WTC11 (cell line): ENCODE measurements around the gene PTPRN2. TPM values are rescaled to one million over a fixed set of nuclear protein-coding genes. Genes with fewer than 3 reads are reported as not detected.

Source experiments
- ATAC-seq: fragments of 200-7000 bp; cut with Tn5 transposase; 2 replicates; pipeline ENCODE4 v1.10.0; 2021; ENCODE audit warnings: mild to moderate bottlenecking, moderate library complexity
- CTCF ChIA-PET: fragments of 300-600 bp; sonication (Branson Sonifier 250); formaldehyde crosslinking; loops from one replicate; lab custom pipeline; 2021; ENCODE audit warnings: antibody characterized with exemption; lab: Charles Lee
- POLR2A ChIA-PET: fragments of 350-600 bp; sonication (Branson Sonifier 250); formaldehyde crosslinking; loops from one replicate; lab custom pipeline; 2021; ENCODE audit warnings: antibody characterized with exemption; lab: Charles Lee
- DNase-seq: peaks from one replicate; pipeline ENCODE4 v3.0.0; 2021; ENCODE audit warnings: low spot score
- H3K27ac Mint-ChIP-seq: 2 replicates; pipeline ENCODE4 v1.8.0; 2021; ENCODE audit warnings: mixed read lengths
- H3K27me3 Mint-ChIP-seq: 2 replicates; pipeline ENCODE4 v1.8.0; 2021; ENCODE audit warnings: low read depth, mild to moderate bottlenecking, moderate library complexity, mixed read lengths
- H3K36me3 Mint-ChIP-seq: 2 replicates; pipeline ENCODE4 v1.8.0; 2021; ENCODE audit warnings: mixed read lengths
- H3K4me1 Mint-ChIP-seq: 2 replicates; pipeline ENCODE4 v1.8.0; 2022; ENCODE audit warnings: mixed read lengths
- H3K4me3 Mint-ChIP-seq: 2 replicates; pipeline ENCODE4 v1.8.0; 2021; ENCODE audit warnings: mild to moderate bottlenecking, moderate library complexity, mixed read lengths
- H3K9me3 Mint-ChIP-seq: 2 replicates; pipeline ENCODE4 v1.8.0; 2021; ENCODE audit warnings: mixed read lengths
- ATF2 ChIP-seq: sonication (generic); formaldehyde crosslinking; IDR thresholded peaks from 2 replicates; pipeline ENCODE4 v1.8.1; 2022; ENCODE audit warnings: low read depth, missing genetic modification reagents, borderline replicate concordance
- CBFB ChIP-seq: sonication (generic); formaldehyde crosslinking; IDR thresholded peaks from 2 replicates; pipeline ENCODE4 v1.8.1; 2022; ENCODE audit warnings: mild to moderate bottlenecking, low read depth, missing genetic modification reagents
- CREM ChIP-seq: sonication (generic); formaldehyde crosslinking; IDR thresholded peaks from 2 replicates; pipeline ENCODE4 v1.8.1; 2022; ENCODE audit warnings: mild to moderate bottlenecking, missing genetic modification reagents, moderate library complexity
- CTCF ChIP-seq: fragments of 200-600 bp; IDR thresholded peaks from 2 replicates; pipeline ENCODE4 v1.8.0; 2022; ENCODE audit warnings: antibody characterized with exemption
- E2F1 ChIP-seq: sonication (generic); formaldehyde crosslinking; IDR thresholded peaks from 2 replicates; pipeline ENCODE4 v1.8.0; 2022; ENCODE audit warnings: mild to moderate bottlenecking, missing genetic modification reagents
- ELF4 ChIP-seq: sonication (generic); formaldehyde crosslinking; IDR thresholded peaks from 2 replicates; pipeline ENCODE4 v1.8.1; 2022; ENCODE audit warnings: low read depth, mild to moderate bottlenecking, moderate library complexity, missing genetic modification reagents
- ERG ChIP-seq: fragments of 250-450 bp; sonication (Bioruptor Pico); IDR thresholded peaks from 2 replicates; pipeline ENCODE4 v1.8.0; 2021; ENCODE audit warnings: mild to moderate bottlenecking
- ETV6 ChIP-seq: sonication (generic); formaldehyde crosslinking; IDR thresholded peaks from 2 replicates; pipeline ENCODE4 v1.8.1; 2022; ENCODE audit warnings: mild to moderate bottlenecking, missing genetic modification reagents
- FOXJ3 ChIP-seq: sonication (generic); formaldehyde crosslinking; IDR thresholded peaks from 2 replicates; pipeline ENCODE4 v1.9.0; 2021; ENCODE audit warnings: missing genetic modification reagents, mild to moderate bottlenecking, borderline replicate concordance
- GABPB1 ChIP-seq: sonication (generic); formaldehyde crosslinking; IDR thresholded peaks from 2 replicates; pipeline ENCODE4 v1.8.1; 2023; ENCODE audit warnings: mild to moderate bottlenecking, missing genetic modification reagents
- GRHL2 ChIP-seq: fragments of 250-450 bp; sonication (Bioruptor Pico); IDR thresholded peaks from 2 replicates; pipeline ENCODE4 v1.8.0; 2022; ENCODE audit warnings: mild to moderate bottlenecking, moderate library complexity; ENCODE audit not compliant: insufficient replicate concordance, severe bottlenecking
- HMGXB4 ChIP-seq: sonication (generic); formaldehyde crosslinking; IDR thresholded peaks from 2 replicates; pipeline ENCODE4 v1.8.1; 2023; ENCODE audit warnings: mild to moderate bottlenecking, moderate library complexity, missing genetic modification reagents
- IRF1 ChIP-seq: sonication (generic); formaldehyde crosslinking; IDR thresholded peaks from 2 replicates; pipeline ENCODE4 v1.8.0; 2023; ENCODE audit warnings: missing genetic modification reagents
- IRF2 ChIP-seq: sonication (generic); formaldehyde crosslinking; IDR thresholded peaks from 2 replicates; pipeline ENCODE4 v1.8.0; 2022; ENCODE audit warnings: low read depth, missing genetic modification reagents, borderline replicate concordance
- KAT7 ChIP-seq: sonication (generic); formaldehyde crosslinking; IDR thresholded peaks from 2 replicates; pipeline ENCODE4 v1.8.1; 2023; ENCODE audit warnings: missing genetic modification reagents, mild to moderate bottlenecking, borderline replicate concordance
- NR1H2 ChIP-seq: sonication (generic); formaldehyde crosslinking; IDR thresholded peaks from 2 replicates; pipeline ENCODE4 v1.9.0; 2021; ENCODE audit warnings: mild to moderate bottlenecking, moderate library complexity, missing genetic modification reagents
- NR2C2 ChIP-seq: sonication (generic); formaldehyde crosslinking; IDR thresholded peaks from 2 replicates; pipeline ENCODE4 v1.8.0; 2022; ENCODE audit warnings: mild to moderate bottlenecking, missing genetic modification reagents
- TCF7 ChIP-seq: sonication (generic); formaldehyde crosslinking; IDR thresholded peaks from 2 replicates; pipeline ENCODE4 v1.8.0; 2022; ENCODE audit warnings: mild to moderate bottlenecking, low read depth, missing genetic modification reagents, moderate library complexity
- ZNF219 ChIP-seq: sonication (generic); formaldehyde crosslinking; IDR thresholded peaks from 2 replicates; pipeline ENCODE4 v1.8.0; 2023; ENCODE audit warnings: missing genetic modification reagents, mild to moderate bottlenecking, borderline replicate concordance
- total RNA-seq: library from RNA; stranded (reverse); gene quantifications from 3 replicates; pipeline ENCODE4 v1.2.3, GENCODE V29; 2021

Gene PTPRN2
- total RNA-seq, 1 experiment from 2014 or later: 4.7 TPM

- peak; percentile 60 for ATAC-seq
- H3K4me3 Mint-ChIP-seq: no peak overlapping the region
Observed at GRCh38 chr7:158000160-158000559, 587.5 kb downstream of the PTPRN2 start.

More at GRCh38 chr7:158000160-158000559, 587.5 kb downstream of the PTPRN2 start:
- Mint-ChIP-seq H3K4me1 (peaks cover 16% of the 10 kb centered on the region), H3K27me3 (no peaks in the 10 kb centered on the region), H3K9me3 (peaks cover 17% of the 10 kb centered on the region), H3K27ac (no peak overlapping the region), H3K36me3 (peaks cover 19% of the 10 kb centered on the region)
- DNase-seq: no peak
- POLR2A ChIA-PET: no interaction called here
- CTCF ChIA-PET: no interaction called here
- no peak for TF ChIP-seq TCF7 (CRISPR knock-in tag)
- TF ChIP-seq KAT7 (CRISPR knock-in tag): no peak
- TF ChIP-seq IRF2 (CRISPR knock-in tag): no peak
- TF ChIP-seq ZNF219 (CRISPR knock-in tag): no peak
- TF ChIP-seq IRF1: no peak
- no peak for TF ChIP-seq CTCF
- TF ChIP-seq E2F1: no peak
- no peak for TF ChIP-seq ELF4 (CRISPR knock-in tag)
- TF ChIP-seq CREM (CRISPR knock-in tag): no peak
- no peak for TF ChIP-seq NR1H2 (CRISPR knock-in tag)
- no peak for TF ChIP-seq FOXJ3 (CRISPR knock-in tag)
- TF ChIP-seq ERG (CRISPR knock-in tag): no peak
- no peak for TF ChIP-seq GRHL2 (CRISPR knock-in tag)
- no peak for TF ChIP-seq ETV6 (CRISPR knock-in tag)
- no peak for TF ChIP-seq GABPB1 (CRISPR knock-in tag)
- TF ChIP-seq CBFB (CRISPR knock-in tag): no peak
- TF ChIP-seq NR2C2 (CRISPR knock-in tag): no peak
- TF ChIP-seq HMGXB4: no peak
- TF ChIP-seq ATF2 (CRISPR knock-in tag): no peak
